GM12878 (cell line): ENCODE results near the gene DAD1. TPM values are rescaled to one million over a fixed set of nuclear protein-coding genes. Genes with fewer than 3 reads are reported as not detected.

Source experiments
- ATAC-seq: fragments of 200-7000 bp; cut with Tn5 transposase; 3 replicates; pipeline ENCODE4 v1.9.1; 2020; ENCODE audit warnings: mild to moderate bottlenecking, moderate library complexity
- BruUV-seq: library from RNA; stranded (reverse); fragments of 400-500 nt; replicated peaks from 2 replicates; lab custom pipeline; 2021; lab: Mats Ljungman, UMichigan
- CTCF ChIA-PET: fragments of 300-600 bp; sonication (Branson Sonifier 250); formaldehyde crosslinking; extraction: SDS; loops from one replicate; lab custom pipeline; 2021; ENCODE audit warnings: inconsistent platforms; lab: Yijun Ruan, JAX
- POLR2A ChIA-PET: fragments of 350-600 bp; formaldehyde crosslinking; extraction: SDS; loops from one replicate; lab custom pipeline; 2021; ENCODE audit warnings: inconsistent platforms; lab: Charles Lee
- RAD21 ChIA-PET: fragments of 300-600 bp; sonication (Branson Sonifier 250); formaldehyde crosslinking; loops from one replicate; lab custom pipeline; 2023; ENCODE audit warnings: antibody characterized with exemption; ENCODE audit not compliant: unreplicated experiment; lab: Charles Lee
- SMC1A ChIA-PET: fragments of 300-600 bp; sonication (Branson Sonifier 250); formaldehyde crosslinking; loops from one replicate; lab custom pipeline; 2023; ENCODE audit not compliant: unreplicated experiment, uncharacterized antibody; lab: Charles Lee
- DNase-seq: peaks from one replicate; pipeline ENCODE4 v3.0.0-alpha.2; 2011; ENCODE audit warnings: low read depth, low spot score
- FAIRE-seq: peaks from 3 replicates; lab custom pipeline; 2011; peaks lifted over from hg19 to GRCh38; lab: Jason Lieb, UNC
- H2AFZ ChIP-seq: 2 replicates; pipeline ENCODE4 v1.6.0; 2011; ENCODE audit warnings: low read depth, low read length, control low read depth; ENCODE audit not compliant: control insufficient read depth
- H3K27ac ChIP-seq: 2 replicates; pipeline ENCODE4 v1.5.1; 2011; ENCODE audit warnings: control low read depth; ENCODE audit not compliant: control insufficient read depth, insufficient read depth
- H3K27me3 ChIP-seq, 2 experiments: replicated peaks in 1 of 2; 2 replicates each; pipeline versions ENCODE4 v1.6.0 to v1.6.1; 2011; ENCODE audit warnings: low read length in 1 of 2; ENCODE audit not compliant: control insufficient read depth in 2 of 2, insufficient read depth in 2 of 2
- H3K36me3 ChIP-seq, 2 experiments: 2 replicates each; pipeline ENCODE4 v1.5.1; 2011; ENCODE audit warnings: low read length in 1 of 2; ENCODE audit not compliant: control insufficient read depth in 2 of 2, insufficient read depth in 2 of 2
- H3K4me1 ChIP-seq: 2 replicates; pipeline ENCODE4 v1.6.1; 2011; ENCODE audit warnings: mild to moderate bottlenecking, low read length, moderate library complexity, mixed read lengths; ENCODE audit not compliant: control insufficient read depth, insufficient read depth
- H3K4me2 ChIP-seq: 2 replicates; pipeline ENCODE4 v1.6.0; 2011; ENCODE audit warnings: control low read depth; ENCODE audit not compliant: control insufficient read depth, insufficient read depth
- H3K4me3 ChIP-seq: fragments of 200-600 bp; sonication (generic); 2 replicates; pipeline ENCODE4 v1.5.1; 2016
- H3K79me2 ChIP-seq: 2 replicates; pipeline ENCODE4 v1.6.0; 2011; ENCODE audit warnings: low read length; ENCODE audit not compliant: control insufficient read depth, insufficient read depth
- H3K9ac ChIP-seq: 2 replicates; pipeline ENCODE4 v1.8.0; 2011; ENCODE audit warnings: low read length, control low read depth, mixed read lengths; ENCODE audit not compliant: control insufficient read depth, insufficient read depth
- H3K9me3 ChIP-seq: replicated peaks from 3 replicates; pipeline ENCODE4 v1.5.1; 2011; ENCODE audit warnings: mild to moderate bottlenecking, low read length; ENCODE audit not compliant: control insufficient read depth, insufficient read depth
- H4K20me1 ChIP-seq: 2 replicates; pipeline ENCODE4 v1.6.0; 2011; ENCODE audit not compliant: control insufficient read depth, insufficient read depth
- BHLHE40 ChIP-seq, 2 experiments: fragments of 450-650 bp in 1 of 2; IDR thresholded peaks; 2 replicates each; pipeline ENCODE4 v1.6.1; 2011 to 2017; ENCODE audit warnings: low read depth in 2 of 2, borderline replicate concordance in 1 of 2, improper control_type of control experiment in 1 of 2, low read length in 1 of 2, mild to moderate bottlenecking in 1 of 2
- CREM ChIP-seq: IDR thresholded peaks from 2 replicates; pipeline ENCODE4 v1.6.1; 2014; ENCODE audit warnings: antibody characterized with exemption, low read depth
- CTCF ChIP-seq, 3 experiments: IDR thresholded peaks in 2 of 3; conservative IDR thresholded peaks in 1 of 3; 2 replicates each; pipeline ENCODE4 v1.5.1; 2011; ENCODE audit warnings: low read depth in 3 of 3, low read length in 3 of 3, mild to moderate bottlenecking in 3 of 3, control low read depth in 2 of 3, moderate library complexity in 2 of 3, inconsistent platforms in 1 of 3, mixed read lengths in 1 of 3; ENCODE audit not compliant: control insufficient read depth in 2 of 3, insufficient read depth in 1 of 3; ENCODE audit errors: extremely low read depth in 1 of 3
- E2F8 ChIP-seq: fragments of 450-650 bp; IDR thresholded peaks from 2 replicates; pipeline ENCODE4 v1.6.1; 2018; ENCODE audit warnings: mild to moderate bottlenecking, low read depth, moderate library complexity; ENCODE audit not compliant: partially characterized antibody
- GATAD2B ChIP-seq: fragments of 450-650 bp; conservative IDR thresholded peaks from 2 replicates; pipeline ENCODE4 v1.6.1; 2017; ENCODE audit warnings: low read depth, mild to moderate bottlenecking, moderate library complexity
- HDAC6 ChIP-seq: fragments of 200-600 bp; sonication (generic); IDR thresholded peaks from one replicate; pipeline ENCODE4 v1.8.0; 2017; ENCODE audit warnings: antibody characterized with exemption; ENCODE audit not compliant: unreplicated experiment
- IRF4 ChIP-seq: IDR thresholded peaks from 2 replicates; pipeline ENCODE4 v1.6.1; 2011; ENCODE audit warnings: low read depth, low read length
- NBN ChIP-seq: fragments of 450-650 bp; IDR thresholded peaks from 2 replicates; pipeline ENCODE4 v1.6.1; 2016
- RELA ChIP-seq: fragments of 450-650 bp; IDR thresholded peaks from 2 replicates; pipeline ENCODE4 v1.8.0; 2014; ENCODE audit warnings: borderline replicate concordance; ENCODE audit not compliant: partially characterized antibody
- STAT3 ChIP-seq: IDR thresholded peaks from 2 replicates; pipeline ENCODE4 v1.6.1; 2011; ENCODE audit warnings: low read depth, low read length, improper control_type of control experiment
- TBL1XR1 ChIP-seq: IDR thresholded peaks from 2 replicates; pipeline ENCODE4 v1.6.1; 2012; ENCODE audit warnings: low read depth, low read length, improper control_type of control experiment
- ZNF24 ChIP-seq: fragments of 450-650 bp; IDR thresholded peaks from 2 replicates; pipeline ENCODE4 v1.6.1; 2017; ENCODE audit warnings: antibody characterized with exemption, mild to moderate bottlenecking
- ZNF622 ChIP-seq: fragments of 450-650 bp; IDR thresholded peaks from 2 replicates; pipeline ENCODE4 v1.6.1; 2017; ENCODE audit warnings: mild to moderate bottlenecking, inconsistent platforms
- WGBS: methylation state at CpG from one replicate; pipeline ENCODE4 v1.1.6; 2016; ENCODE audit warnings: low lambda C conversion rate; ENCODE audit not compliant: insufficient replicate concordance, insufficient coverage; ENCODE audit errors: missing lambda C conversion rate; 5-methylcytosine and 5-hydroxymethylcytosine counted together
- in situ Hi-C: fragments of 300-500 bp; cut with MboI; formaldehyde crosslinking; loops from 9 replicates; pipeline ENCODE4 v1.14.3; 2018; ENCODE audit warnings: mixed read lengths
- intact Hi-C: fragments of 100-400 bp; cut with micrococcal nuclease; formaldehyde crosslinking; loops from one replicate; pipeline ENCODE4 v1.14.2; 2022; ENCODE audit not compliant: unreplicated experiment
- polyA plus RNA-seq, 11 experiments: library from polyadenylated mRNA; depleted of rRNA in 4 of 11; unstranded in 6 of 11; stranded (reverse) in 5 of 11; fragments of >200 nt; fragmentation: Nextera tagmentation in 4 of 11; fragmentation: Illumina TruSeq in 1 of 11; extraction: Ambion mirVana in 4 of 11; extraction: Trizol in 1 of 11; gene quantifications; 1 replicate in 1 of 11; 2 replicates in 10 of 11; pipeline versions ENCODE4 v1.2.1 to v1.2.3, GENCODE V29; 2011 to 2016; ENCODE audit warnings: inconsistent platforms in 2 of 11, missing spikeins in 2 of 11, low read depth in 1 of 11
- total RNA-seq, 4 experiments: library from RNA; depleted of rRNA in 3 of 4; stranded (reverse); fragments of >200 nt in 3 of 4; fragmentation: Illumina TruSeq in 1 of 4; extraction: Trizol in 1 of 4; gene quantifications; 2 replicates each; pipeline versions ENCODE4 v1.2.1 to v1.2.3, GENCODE V29; 2013 to 2021

The DAD1 gene
- total and polyA plus RNA-seq, 10 of the 15 experiments (the other 5 are each of a cell fraction or from before 2014, with no cell fraction given): 161 to 920 (median 319) TPM

GRCh38 chr14:22579881-22580280 is 9.1 kb downstream of the DAD1 start:
- RAD21 ChIA-PET: no interaction called here
- intact Hi-C loops: no loop called here
- peaks cover 56% of the 10 kb centered on the region for H3K79me2 ChIP-seq

More at GRCh38 chr14:22579881-22580280, 9.1 kb downstream of the DAD1 start:
- no peak overlapping the region for H3K4me3 ChIP-seq
- no TSS peak for BruUV-seq
- H3K36me3 ChIP-seq: peaks cover 1 to 17% of the 10 kb centered on the region in 2 experiments; a peak in 1 of 4 replicates
- POLR2A ChIA-PET: interaction anchor here (0.7 kb wide), 1 partner anchor 14 kb away, joined by 3 read pairs; no protein-coding TSS in a partner anchor
- H3K4me2 ChIP-seq: no peak overlapping the region
- no peak overlapping the region for H3K9ac ChIP-seq
- CTCF ChIA-PET: interaction anchor here (0.7 to 1.7 kb wide), 2 partner anchors 73 to 78 kb away, joined by 3 to 4 read pairs; no protein-coding TSS in a partner anchor
- FAIRE-seq (no peak), ATAC-seq (no peak), DNase-seq (no peak)
- H2AFZ ChIP-seq: no peak overlapping the region
- TF ChIP-seq E2F8: no peak
- TF ChIP-seq ZNF622: no peak
- TF ChIP-seq CTCF (IDR thresholded peaks at IDR 0.05 in 2 of 3, conservative IDR thresholded peaks at IDR 0.05 in 1 of 3; ENCODE audit: control insufficient read depth in 2 of 3, extremely low read depth in 1 of 3, insufficient read depth in 1 of 3, low read depth in 3 of 3, low read length in 3 of 3): no peak
- no peak for TF ChIP-seq BHLHE40 (IDR thresholded peaks at IDR 0.05; ENCODE audit: borderline replicate concordance in 1 of 2, low read depth in 2 of 2, low read length in 1 of 2)
- no peak for TF ChIP-seq NBN
- no peak for TF ChIP-seq CREM
- no peak for TF ChIP-seq ZNF24
- TF ChIP-seq RELA: no peak
- no peak for TF ChIP-seq STAT3
- TF ChIP-seq TBL1XR1: no peak
- TF ChIP-seq GATAD2B: no peak
- no peak for TF ChIP-seq IRF4
- TF ChIP-seq HDAC6: no peak
- H3K27ac ChIP-seq: no peak overlapping the region
- in situ Hi-C loops: loop anchor here (5.0 kb wide), 1 partner anchor 277 kb away; no protein-coding TSS in a partner anchor
- no peaks in the 10 kb centered on the region for H3K9me3 ChIP-seq
- no peaks in the 10 kb centered on the region for H3K27me3 ChIP-seq
- SMC1A ChIA-PET: interaction anchor here (0.9 kb wide), 1 partner anchor 9 kb away, joined by 3 read pairs; the partner anchor contains the start of gene DAD1
- 64% methylated on average over 3 of the region's 3 CpGs for WGBS
- no peaks in the 10 kb centered on the region for H4K20me1 ChIP-seq
- H3K4me1 ChIP-seq: peaks cover 22% of the 10 kb centered on the region
